Suppressor macrophage treated with lipopolysaccharide for 4 hours (primary cell): ENCODE measurements around the gene GMPPA.
A peak's percentile ranks its signal among the peaks of the same experiment; 100 is the strongest.

ENCODE experiments used
- DNase-seq: peaks from one replicate; pipeline ENCODE4 v3.0.0-alpha.2; 2020

Gene GMPPA

DNA sequence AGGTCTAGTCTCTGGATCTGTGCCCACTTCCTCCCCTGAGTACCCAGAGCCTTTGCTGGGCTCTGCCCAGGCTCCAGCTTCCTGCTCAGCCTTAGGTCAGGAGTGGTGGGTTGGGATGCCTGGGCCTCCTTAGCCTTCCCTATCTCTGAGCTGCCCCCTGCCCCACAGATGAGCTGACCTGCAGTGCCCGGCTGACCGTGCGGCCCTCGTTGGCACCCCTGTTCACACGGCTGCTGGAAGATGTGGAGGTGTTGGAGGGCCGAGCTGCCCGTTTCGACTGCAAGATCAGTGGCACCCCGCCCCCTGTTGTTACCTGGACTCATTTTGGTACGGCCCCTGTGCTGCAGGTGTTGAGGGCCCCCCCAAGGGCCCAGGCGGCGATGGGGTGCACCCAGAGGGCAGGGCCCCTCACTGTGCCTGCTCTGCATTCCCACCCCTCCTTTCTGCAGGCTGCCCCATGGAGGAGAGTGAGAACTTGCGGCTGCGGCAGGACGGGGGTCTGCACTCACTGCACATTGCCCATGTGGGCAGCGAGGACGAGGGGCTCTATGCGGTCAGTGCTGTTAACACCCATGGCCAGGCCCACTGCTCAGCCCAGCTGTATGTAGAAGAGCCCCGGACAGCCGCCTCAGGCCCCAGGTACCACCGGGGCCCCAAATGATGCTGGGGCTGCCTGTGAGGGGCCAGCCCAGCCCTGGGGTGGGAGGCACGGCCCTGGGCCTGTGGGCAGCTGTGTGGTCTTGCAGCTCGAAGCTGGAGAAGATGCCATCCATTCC lies 30.1 kb upstream of the GMPPA start:
- no peak for DNase-seq

DNA sequence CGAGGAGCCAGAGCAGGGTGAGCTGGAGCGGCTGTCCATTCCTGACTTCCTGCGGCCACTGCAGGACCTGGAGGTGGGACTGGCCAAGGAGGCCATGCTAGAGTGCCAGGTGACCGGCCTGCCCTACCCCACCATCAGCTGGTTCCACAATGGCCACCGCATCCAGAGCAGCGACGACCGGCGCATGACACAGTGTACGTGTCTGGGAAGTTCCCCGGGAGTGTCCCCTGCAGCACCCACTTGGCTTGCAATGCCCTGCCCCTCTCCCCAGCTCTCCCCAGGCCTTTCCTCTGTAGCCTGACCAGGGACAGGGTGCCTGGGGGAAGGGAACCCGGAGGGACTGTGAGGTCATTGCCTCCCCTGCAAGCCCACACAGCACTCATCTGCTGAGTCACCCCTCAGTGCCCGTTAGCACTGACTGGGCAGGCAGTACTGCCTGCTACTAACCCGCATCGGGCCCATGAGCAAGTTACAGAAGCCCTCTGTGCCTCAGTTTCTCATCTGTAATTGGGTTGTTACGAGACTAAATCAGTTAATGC lies 29.4 kb upstream of the GMPPA start:
- peak; percentile 62 for DNase-seq

DNA sequence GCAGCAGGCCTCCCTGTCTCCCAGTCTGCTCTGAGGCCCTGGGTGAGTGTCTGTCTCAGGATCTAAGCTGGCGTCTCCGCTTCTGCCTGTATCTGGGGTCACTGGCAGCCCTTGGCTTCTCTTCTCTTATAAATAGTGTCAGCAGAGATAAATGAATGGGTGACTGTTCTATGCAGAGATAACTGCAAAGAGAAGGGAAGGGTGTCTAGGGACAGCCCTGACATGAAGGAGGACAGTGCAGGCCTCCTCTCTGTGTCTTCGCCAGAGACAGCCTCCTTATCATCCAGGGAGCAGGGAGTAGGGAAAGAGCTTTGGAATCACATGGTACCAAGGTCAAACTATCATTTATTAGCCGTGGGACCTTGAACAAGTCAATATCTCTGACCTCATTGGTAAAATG lies 28.3 kb upstream of the GMPPA start:
- no peak for DNase-seq

DNA sequence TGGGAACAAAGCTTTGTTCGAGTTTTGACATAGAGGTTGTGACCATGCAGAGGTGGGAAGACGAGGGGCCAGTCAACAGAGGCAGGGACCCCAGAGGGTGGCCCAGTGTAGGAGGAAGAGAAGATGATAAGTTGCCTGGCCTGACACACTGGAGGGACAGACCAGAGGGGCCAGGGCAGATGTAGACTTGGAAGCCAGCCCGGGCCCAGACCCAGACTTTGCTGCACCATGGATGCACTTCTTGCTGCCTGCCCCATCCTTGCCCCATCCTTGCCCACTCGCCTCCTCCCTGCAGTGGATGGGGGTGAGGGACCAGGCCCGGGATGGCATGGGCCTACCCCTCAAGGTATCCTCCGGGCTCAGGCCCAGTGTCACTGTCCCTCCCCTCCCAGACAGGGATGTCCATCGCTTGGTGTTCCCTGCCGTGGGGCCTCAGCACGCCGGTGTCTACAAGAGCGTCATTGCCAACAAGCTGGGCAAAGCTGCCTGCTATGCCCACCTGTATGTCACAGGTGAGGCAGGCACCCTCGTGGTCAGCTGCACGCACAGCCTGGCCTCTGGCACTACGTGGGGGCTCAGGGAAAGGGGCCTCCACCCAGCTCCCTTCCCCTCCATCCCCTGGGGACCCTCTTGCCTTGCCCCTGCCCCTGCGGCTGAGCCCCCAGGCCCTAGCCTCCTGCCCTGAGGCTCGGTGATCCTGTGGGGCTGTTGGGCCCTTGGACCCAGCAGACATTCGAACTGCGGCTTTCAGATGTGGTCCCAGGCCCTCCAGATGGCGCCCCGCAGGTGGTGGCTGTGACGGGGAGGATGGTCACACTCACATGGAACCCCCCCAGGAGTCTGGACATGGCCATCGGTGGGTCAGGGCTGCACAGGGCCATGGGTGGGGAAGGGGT lies 27.0 kb upstream of the GMPPA start:
- DNase-seq = no peak

DNA sequence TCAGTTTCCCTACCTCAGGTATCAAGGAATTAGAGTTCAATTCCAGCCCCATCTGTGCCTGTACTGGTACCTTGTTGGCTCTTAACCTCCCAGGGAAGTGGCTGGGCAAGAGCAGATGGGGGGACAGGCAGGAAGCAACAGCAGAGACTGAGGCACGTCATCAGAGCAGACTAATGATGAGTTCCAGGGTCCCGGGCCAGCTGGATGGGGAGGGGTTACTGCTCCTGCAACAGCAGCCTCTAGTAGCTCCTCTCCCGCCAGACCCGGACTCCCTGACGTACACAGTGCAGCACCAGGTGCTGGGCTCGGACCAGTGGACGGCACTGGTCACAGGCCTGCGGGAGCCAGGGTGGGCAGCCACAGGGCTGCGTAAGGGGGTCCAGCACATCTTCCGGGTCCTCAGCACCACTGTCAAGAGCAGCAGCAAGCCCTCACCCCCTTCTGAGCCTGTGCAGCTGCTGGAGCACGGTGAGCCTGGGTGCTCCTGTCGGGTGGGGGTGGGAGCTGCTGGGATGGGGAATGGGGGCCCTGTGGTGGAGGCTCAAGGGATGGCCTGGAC lies 26.0 kb upstream of the GMPPA start:
- DNase-seq = no peak

DNA sequence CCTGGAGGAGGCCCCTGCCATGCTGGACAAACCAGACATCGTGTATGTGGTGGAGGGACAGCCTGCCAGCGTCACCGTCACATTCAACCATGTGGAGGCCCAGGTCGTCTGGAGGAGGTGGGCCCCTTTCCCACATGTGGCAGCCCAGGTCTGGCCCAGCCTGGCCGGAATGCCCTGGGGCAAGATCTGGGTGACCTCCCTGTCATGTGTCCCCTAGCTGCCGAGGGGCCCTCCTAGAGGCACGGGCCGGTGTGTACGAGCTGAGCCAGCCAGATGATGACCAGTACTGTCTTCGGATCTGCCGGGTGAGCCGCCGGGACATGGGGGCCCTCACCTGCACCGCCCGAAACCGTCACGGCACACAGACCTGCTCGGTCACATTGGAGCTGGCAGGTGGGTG lies 25.2 kb upstream of the GMPPA start:
- no peak for DNase-seq

DNA sequence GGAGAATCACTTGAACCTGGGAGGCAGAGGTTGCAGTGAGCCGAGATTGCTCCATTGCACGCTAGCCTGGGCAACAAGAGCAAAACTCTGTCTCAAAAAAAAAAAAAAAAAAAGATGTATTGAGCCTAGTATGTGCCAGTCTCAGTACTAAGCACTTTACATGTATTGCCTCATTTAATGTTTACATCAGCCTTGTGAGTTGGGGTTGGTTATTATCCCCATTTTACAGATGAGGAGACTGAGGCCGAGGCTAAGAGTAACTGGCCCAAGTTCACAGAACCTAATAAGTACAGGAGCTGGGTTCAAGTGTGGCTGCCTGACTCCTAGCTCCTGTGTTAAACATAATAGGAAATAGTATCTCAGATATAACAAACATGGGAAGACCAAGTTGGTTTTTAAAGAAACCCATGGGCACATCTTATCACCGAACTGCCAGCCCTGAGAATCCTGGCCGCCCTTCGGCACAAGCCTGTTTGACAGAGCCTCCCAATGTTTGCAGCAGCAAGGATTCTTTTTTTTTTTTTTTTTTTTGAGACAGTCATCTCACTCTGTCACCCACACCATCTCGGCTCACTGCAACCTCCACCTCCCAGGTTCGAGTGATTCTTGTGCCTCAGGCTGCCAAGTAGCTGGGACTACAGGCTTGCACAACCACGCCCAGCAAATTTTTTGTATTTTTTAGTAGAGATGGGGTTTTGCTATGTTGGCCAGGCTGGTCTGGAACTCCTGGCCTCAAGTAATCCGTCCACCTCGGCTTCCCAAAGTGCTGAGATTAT lies 24.2 kb upstream of the GMPPA start:
- no peak for DNase-seq

DNA sequence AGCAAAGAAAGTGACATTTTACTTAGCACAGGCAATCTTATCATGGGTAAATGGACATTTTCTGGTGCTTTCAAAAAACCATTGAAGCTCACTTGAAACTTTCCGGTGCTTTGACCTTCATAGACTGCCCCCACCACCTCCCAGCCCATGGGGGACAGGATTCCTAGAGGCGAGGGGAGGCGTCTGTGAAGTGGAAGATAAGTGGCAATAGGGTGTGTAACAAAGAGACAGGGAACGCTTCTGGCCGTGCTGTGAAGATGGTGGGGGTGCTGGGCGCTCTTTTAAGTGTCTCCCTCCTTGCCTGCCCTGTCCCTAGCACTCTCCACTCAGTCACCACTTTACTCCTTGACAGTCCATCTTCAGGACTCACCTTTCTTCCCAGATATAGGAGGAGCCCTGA lies 23.4 kb upstream of the GMPPA start:
- DNase-seq = no peak

DNA sequence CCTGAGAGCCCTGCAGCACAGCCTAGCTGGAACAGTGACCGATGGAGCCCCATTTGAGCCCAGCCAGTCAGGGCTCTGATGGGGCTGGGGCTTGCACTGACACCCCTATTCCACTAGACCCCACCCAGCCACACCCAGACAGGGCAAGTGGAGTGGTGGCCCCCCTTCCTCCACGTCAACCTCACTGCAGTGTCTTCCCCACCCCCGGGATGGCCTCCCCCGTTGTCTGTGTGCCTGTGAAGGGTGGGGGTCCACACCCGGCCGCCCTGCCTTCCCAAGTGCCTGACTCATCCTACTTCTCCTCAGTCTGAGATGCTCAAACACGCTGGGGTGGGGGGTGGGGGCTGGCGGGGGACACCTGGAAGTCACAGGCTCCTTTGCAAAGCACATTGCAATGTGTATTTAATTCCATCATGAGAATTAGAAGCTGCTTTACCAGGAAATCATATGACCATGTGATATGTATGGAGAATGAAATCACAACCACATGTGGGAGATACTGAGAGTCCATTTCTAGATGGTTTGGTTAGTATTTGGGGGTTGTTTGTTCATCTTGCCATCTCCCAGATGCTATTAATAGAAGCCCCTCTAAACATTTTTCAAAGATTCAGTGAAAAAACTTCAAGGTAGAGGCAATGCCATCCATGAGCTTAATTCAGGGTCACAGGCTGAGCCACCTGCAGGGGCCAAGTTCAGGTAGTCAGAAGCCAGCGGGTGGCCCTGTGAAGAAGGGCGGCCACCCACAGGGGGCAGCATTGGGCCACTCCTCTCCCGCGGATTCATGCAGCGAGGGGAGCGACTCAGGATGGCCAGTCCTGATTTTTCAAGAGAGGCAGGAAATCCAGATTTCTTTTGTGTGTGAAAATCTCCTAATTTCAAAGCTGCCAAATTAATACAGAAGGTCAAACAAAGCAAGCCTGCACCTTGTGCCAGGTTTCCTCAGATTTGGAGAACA lies 22.7 kb upstream of the GMPPA start:
- peak; percentile 70 for DNase-seq

DNA sequence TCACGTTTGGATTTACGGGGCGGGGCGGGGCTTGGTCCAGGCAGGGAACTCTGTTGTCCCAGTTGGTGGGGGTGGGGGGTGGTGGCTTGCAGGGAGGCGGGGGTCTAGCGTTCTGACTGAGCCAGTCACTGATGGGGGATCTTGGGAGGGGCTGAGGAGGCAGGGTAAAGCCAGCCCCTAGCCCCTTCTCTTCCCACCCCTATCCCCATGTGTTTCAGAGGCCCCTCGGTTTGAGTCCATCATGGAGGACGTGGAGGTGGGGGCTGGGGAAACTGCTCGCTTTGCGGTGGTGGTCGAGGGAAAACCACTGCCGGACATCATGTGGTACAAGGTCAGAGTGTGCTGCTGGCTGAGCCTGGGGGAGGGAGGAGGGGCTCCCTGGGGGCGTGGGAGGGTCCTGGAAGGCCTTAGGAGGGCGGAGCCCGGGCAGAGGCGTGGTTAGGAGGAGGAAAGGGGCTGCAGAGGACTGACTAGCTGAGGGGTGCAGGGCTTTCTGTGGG lies 22.0 kb upstream of the GMPPA start:
- DNase-seq = no peak

DNA sequence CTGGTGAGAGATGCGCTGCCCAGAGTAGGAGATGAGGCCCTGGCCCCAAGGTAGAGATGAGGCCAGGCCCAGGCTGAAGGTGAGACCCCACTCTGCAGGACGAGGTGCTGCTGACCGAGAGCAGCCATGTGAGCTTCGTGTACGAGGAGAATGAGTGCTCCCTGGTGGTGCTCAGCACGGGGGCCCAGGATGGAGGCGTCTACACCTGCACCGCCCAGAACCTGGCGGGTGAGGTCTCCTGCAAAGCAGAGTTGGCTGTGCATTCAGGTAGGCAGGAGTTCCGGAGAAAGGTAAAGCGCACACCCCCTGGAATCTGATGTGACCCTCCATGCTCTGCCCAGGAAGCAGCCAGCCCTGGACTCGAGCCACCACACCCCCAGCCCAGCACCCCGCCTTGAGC lies 21.5 kb upstream of the GMPPA start:
- DNase-seq = no peak

DNA sequence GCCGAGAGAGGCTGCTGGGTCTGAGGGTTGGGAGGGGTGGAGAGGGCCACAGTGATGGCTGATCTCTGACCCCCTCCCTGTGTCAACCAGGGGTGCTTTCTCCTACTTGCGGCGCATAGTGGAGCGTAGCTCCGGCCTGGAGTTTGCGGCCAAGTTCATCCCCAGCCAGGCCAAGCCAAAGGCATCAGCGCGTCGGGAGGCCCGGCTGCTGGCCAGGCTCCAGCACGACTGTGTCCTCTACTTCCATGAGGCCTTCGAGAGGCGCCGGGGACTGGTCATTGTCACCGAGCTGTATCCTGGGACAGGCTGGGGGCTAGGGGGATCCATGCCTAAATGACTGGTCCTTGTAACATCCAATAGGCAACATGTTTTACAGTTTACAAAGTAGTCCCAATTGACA lies 20.9 kb upstream of the GMPPA start:
- DNase-seq = no peak

DNA sequence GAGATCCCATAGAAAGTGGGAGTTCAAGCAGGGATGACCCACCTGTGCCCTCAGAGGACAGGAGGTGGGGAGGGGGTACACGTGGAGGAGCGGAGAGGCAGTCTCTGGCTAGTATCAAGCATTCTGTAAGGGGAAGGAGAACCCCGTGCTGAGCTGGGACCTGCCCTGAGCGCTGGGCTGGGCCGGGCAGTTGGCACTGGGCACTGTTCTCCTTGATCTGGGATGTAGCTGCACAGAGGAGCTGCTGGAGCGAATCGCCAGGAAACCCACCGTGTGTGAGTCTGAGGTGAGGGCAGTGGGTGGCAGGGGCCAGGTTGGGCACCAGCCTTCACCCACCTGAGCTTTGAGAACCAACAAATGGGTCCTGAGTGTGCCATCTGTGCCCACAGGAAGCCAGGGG lies 19.8 kb upstream of the GMPPA start:
- DNase-seq = no peak

DNA sequence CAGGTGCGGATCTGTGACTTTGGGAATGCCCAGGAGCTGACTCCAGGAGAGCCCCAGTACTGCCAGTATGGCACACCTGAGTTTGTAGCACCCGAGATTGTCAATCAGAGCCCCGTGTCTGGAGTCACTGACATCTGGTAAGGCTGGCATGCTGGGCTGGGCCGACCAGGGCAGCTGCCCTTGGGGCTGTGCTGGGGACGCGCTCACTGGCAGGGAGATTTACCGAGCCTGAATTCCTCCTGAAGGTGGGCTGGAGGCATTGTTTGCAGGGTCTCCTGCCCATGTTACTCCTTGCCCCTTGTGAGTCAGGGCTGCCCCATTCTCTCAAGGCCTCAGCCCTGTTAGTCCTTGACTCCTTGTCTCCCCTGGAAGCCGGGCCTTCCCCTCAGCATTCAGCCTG lies 18.7 kb upstream of the GMPPA start:
- no peak for DNase-seq

DNA sequence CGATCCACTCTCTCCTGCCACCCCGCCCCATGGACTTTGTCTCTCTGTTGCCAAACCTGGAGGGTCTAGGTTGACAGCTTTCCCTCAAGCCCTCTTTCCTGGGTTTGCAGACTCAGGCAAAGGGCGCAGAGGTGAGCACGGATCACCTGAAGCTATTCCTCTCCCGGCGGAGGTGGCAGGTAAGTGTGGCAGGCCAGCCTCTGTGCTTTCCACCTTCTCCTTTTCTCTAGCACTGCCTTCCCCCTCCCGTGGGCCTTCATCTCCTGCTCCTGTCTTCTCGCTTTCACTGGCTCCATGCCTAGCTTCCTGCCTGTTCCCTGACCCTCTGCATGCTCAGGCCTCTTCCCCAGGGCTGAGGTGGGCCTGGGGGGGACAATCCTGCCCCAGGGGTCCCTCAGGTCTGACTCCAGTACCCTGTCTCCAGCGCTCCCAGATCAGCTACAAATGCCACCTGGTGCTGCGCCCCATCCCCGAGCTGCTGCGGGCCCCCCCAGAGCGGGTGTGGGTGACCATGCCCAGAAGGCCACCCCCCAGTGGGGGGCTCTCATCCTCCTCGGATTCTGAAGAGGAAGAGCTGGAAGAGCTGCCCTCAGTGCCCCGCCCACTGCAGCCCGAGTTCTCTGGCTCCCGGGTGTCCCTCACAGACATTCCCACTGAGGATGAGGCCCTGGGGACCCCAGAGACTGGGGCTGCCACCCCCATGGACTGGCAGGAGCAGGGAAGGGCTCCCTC lies 15.9 kb upstream of the GMPPA start:
- no peak for DNase-seq

DNA sequence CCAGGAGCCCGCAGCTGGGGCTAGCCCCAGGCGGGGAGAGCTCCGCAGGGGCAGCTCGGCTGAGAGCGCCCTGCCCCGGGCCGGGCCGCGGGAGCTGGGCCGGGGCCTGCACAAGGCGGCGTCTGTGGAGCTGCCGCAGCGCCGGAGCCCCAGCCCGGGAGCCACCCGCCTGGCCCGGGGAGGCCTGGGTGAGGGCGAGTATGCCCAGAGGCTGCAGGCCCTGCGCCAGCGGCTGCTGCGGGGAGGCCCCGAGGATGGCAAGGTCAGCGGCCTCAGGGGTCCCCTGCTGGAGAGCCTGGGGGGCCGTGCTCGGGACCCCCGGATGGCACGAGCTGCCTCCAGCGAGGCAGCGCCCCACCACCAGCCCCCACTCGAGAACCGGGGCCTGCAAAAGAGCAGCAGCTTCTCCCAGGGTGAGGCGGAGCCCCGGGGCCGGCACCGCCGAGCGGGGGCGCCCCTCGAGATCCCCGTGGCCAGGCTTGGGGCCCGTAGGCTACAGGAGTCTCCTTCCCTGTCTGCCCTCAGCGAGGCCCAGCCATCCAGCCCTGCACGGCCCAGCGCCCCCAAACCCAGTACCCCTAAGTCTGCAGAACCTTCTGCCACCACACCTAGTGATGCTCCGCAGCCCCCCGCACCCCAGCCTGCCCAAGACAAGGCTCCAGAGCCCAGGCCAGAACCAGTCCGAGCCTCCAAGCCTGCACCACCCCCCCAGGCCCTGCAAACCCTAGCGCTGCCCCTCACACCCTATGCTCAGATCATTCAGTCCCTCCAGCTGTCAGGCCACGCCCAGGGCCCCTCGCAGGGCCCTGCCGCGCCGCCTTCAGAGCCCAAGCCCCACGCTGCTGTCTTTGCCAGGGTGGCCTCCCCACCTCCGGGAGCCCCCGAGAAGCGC lies 15.0 kb upstream of the GMPPA start:
- DNase-seq = no peak

DNA sequence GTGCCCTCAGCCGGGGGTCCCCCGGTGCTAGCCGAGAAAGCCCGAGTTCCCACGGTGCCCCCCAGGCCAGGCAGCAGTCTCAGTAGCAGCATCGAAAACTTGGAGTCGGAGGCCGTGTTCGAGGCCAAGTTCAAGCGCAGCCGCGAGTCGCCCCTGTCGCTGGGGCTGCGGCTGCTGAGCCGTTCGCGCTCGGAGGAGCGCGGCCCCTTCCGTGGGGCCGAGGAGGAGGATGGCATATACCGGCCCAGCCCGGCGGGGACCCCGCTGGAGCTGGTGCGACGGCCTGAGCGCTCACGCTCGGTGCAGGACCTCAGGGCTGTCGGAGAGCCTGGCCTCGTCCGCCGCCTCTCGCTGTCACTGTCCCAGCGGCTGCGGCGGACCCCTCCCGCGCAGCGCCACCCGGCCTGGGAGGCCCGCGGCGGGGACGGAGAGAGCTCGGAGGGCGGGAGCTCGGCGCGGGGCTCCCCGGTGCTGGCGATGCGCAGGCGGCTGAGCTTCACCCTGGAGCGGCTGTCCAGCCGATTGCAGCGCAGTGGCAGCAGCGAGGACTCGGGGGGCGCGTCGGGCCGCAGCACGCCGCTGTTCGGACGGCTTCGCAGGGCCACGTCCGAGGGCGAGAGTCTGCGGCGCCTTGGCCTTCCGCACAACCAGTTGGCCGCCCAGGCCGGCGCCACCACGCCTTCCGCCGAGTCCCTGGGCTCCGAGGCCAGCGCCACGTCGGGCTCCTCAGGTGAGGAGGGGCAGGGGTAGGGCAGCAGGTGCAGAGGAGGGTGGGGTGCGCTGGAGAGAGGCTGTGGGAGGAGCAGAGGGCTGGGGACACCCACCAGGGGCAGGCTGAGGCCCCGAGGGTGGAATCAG lies 14.1 kb upstream of the GMPPA start:
- no peak for DNase-seq

DNA sequence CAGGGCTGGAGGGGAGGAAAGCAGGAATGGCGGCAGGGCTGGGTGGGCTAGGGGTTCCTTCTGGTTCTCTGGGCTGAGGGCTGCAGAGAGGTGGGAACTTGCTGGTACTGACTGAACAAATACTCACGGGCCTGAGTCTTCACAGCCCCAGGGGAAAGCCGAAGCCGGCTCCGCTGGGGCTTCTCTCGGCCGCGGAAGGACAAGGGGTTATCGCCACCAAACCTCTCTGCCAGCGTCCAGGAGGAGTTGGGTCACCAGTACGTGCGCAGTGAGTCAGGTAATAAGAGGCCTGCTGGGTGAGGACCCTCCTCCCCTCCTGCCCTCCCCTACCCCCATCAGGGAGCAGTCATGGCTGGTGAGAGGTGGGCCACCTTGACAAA lies 13.5 kb upstream of the GMPPA start:
- no peak for DNase-seq
